HL-60/S4 treated with phorbol 12-myristate 13-acetate at 8.2 ng/mL for 4 days and 3 days (cell line): ENCODE results near the gene FBLN1.

Experiments used
- in situ Hi-C: fragments of 300-500 bp; cut with MboI; formaldehyde crosslinking; loops from 2 replicates; pipeline ENCODE4 v1.15.0; 2022; ENCODE audit warnings: low sequenced_read_pairs

The FBLN1 gene

GRCh38 chr22:45580726-45581381 is 78.2 kb downstream of the FBLN1 start:
- in situ Hi-C loops: loop anchor here (25.0 kb wide), 1 partner anchor 531 kb away; no protein-coding TSS in a partner anchor

DNA sequence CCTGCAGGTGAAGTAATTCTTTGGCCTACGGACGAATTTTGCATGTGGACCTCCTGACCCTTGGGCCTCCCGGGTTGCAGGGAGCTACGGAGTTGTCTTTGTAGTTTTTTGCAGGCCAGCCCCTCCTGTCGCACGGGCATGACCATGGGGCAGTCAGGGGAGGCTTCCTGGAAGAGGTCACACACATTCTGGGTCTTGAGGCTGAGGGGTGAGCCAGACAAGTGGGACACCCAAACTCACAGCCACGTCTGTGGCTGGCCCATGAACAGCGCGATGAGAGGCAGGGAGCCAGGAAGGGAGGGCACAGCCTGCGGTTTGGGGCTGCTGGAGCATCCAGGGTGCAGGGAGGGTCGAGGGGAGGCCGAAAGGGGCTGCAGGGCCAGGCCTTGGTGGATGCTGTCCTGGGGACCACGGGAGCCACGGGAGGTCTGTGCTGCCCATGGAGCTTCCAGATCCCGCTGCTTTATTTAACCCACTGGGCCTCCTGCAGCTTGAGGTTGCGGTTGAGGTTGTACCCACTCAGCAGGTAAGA is 78.9 kb downstream of the FBLN1 start:
- in situ Hi-C loops: loop anchor here (25.0 kb wide), 1 partner anchor 531 kb away; no protein-coding TSS in a partner anchor

GRCh38 chr22:45582236-45582954 is 79.7 kb downstream of the FBLN1 start:
- in situ Hi-C loops: loop anchor here (25.0 kb wide), 1 partner anchor 530 kb away; no protein-coding TSS in a partner anchor

GRCh38 chr22:45582955-45583320 is 80.3 kb downstream of the FBLN1 start:
- in situ Hi-C loops: loop anchor here (25.0 kb wide), 1 partner anchor 529 kb away; no protein-coding TSS in a partner anchor

DNA sequence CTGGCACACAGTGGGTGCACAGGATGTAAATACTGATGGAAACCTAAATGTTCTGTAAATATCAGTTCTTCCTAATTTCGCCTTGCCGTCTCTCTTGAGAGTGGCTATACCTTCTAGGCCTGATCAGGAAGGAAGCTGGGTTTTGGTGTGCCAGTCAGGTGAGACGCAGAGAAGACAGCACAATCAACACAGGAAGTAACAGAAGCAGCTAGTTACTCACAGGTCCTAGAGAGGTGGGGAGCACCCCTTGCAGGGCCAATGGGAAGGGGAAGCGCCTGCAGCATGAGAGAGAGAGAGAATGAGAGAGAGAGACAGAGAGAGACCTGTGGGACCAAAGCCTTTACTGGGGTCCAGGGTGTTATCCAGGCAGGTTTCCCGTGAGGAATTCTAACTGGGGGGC is 80.8 kb downstream of the FBLN1 start:
- in situ Hi-C loops: loop anchor here (25.0 kb wide), 1 partner anchor 529 kb away; no protein-coding TSS in a partner anchor

DNA sequence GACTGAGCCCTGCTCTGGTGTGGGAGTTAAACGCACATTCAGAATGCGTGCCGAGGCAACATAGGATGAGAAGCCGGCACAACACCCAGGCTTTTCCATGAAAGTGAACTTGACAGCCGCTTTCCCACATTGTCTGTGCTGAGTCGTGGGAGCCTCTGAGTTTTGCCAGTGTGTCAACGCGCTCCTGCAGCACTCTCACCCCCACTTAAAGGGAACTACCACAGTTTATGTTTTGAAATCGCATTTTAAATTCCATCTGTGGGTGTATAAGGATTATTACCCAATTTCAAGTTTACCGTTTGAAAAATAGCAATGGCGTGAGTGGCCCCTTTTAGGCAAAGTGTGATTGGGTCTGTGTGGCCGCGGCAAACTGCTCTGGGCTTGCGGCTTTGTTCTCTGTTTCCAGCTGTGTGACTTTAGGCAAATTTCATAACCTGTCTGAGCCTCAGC is 81.5 kb downstream of the FBLN1 start:
- in situ Hi-C loops: loop anchor here (25.0 kb wide), 1 partner anchor 528 kb away; no protein-coding TSS in a partner anchor

- in situ Hi-C loops: loop anchor here (25.0 kb wide), 1 partner anchor 527 kb away; no protein-coding TSS in a partner anchor
These were observed 82.1 kb downstream of the FBLN1 start for GRCh38 chr22:45584621-45585436.

DNA sequence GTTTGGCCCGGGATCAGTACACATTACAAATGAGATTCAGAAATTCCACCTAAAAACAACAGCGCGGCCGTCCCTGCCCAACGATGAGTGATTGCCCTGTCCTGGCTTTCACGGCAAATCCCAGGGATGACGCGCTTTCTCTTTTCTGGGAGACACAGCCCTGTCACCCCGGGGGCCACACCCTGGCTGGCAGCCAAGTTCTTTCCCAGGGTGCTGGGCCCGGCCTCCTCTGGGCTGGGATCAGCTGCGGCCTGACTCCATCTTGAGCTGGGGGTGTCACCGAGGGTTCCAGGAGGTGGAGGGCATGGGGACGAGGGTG is 82.7 kb downstream of the FBLN1 start:
- in situ Hi-C loops: loop anchor here (25.0 kb wide), 1 partner anchor 527 kb away; no protein-coding TSS in a partner anchor

GRCh38 chr22:45585946-45586540 is 83.4 kb downstream of the FBLN1 start:
- in situ Hi-C loops: loop anchor here (25.0 kb wide), 1 partner anchor 526 kb away; no protein-coding TSS in a partner anchor

DNA sequence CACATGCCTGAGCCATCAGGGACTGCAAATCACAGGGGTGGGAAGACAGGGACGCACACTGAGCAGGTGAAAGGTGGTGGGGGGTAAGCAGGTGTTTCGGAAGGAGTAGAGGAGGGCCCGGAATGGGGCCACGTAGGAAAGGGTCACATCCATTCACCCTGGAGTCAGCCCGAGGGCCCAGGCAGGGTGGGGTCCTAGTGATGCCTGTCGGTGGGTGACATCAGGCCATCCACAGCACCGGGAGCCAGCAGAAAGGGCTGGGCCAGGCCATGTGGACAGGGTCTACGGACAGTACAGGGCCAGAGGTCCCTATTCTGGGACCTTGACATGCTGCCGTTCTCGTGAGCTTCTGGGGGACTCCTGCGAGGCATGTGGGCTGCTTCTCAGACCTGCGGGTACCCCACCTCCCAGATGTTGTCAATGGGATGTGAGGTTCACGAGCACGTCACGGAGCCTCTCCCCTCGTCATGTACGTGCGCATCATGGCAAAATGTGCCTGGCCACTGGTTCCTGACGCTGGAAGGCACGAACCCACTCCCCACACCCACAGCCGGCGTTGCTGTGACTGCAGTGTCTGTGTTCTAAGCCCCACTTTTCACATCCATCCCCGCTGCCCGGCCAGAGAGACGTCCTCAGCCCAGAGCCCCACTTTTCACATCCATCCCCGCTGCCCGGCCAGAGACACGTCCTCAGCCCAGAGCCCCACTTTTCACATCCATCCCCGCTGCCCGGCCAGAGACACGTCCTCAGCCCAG is 84.1 kb downstream of the FBLN1 start:
- in situ Hi-C loops: loop anchor here (25.0 kb wide), 1 partner anchor 525 kb away; no protein-coding TSS in a partner anchor

DNA sequence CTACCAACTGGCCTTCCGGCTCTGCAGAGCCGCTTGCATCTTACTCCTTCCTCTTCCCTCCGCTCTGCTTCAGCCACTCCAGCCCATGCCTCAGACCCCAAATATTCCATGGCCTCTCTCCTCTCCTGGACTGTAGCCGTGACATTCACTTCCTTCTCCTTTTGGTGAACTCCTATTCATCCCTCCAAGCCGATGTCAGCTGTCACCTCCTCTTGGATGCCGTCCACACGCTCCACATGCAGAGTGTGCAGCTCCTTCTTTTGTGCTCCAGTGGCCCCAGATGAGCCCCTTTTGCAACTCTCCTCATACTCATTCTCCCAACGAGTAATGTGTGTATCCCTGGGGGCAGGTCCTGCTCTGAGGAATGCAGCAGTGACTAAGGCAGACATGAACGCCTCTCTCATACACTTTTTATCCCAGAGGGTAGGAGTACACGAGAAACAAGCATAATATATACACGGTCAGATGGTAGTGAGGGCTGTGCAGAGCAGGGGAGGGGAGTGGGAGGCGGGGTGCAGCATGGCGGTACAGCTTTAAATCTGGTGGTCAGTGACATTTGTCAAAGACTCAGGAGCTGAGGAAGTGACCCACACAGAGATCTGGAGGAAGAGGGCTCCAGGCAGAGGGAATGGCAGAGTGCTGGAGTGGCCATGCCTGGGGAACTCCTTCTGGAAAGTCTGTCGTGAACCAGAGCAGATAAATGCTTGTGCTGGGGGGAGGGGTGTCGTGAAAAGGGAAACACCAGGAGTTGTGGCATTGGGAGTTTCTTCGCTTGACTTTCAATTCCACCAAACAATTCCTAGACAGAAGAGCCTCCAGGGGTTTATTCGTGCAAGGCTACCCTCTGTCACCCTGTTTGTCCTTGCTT is 85.2 kb downstream of the FBLN1 start:
- in situ Hi-C loops: loop anchor here (25.0 kb wide), 1 partner anchor 524 kb away; no protein-coding TSS in a partner anchor

DNA sequence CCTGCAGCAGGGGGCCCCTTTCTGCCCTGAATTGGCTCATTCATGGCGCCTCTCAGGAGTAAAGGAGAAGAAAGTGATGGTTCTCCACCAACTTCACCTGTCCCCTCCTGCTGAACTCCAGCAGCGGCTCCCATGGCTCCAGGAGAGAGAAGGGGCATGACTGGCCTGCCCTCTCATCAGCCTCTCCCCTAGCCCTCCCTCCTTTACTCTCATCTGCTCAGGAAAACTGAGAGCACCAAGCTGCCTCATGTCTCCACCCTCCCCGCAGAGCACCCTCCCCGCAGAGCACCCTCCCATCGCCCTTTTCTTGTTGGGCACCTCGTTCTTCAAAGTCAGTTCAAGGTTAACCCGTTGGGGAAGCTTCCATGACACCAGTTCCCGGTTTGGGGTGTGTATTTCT is 86.9 kb downstream of the FBLN1 start:
- in situ Hi-C loops: loop anchor here (25.0 kb wide), 1 partner anchor 523 kb away; no protein-coding TSS in a partner anchor

GRCh38 chr22:45590262-45590661 is 87.6 kb downstream of the FBLN1 start:
- in situ Hi-C loops: loop anchor here (25.0 kb wide), 1 partner anchor 522 kb away; no protein-coding TSS in a partner anchor

GRCh38 chr22:45591633-45592213 is 89.0 kb downstream of the FBLN1 start:
- in situ Hi-C loops: loop anchor here (25.0 kb wide), 1 partner anchor 521 kb away; no protein-coding TSS in a partner anchor

DNA sequence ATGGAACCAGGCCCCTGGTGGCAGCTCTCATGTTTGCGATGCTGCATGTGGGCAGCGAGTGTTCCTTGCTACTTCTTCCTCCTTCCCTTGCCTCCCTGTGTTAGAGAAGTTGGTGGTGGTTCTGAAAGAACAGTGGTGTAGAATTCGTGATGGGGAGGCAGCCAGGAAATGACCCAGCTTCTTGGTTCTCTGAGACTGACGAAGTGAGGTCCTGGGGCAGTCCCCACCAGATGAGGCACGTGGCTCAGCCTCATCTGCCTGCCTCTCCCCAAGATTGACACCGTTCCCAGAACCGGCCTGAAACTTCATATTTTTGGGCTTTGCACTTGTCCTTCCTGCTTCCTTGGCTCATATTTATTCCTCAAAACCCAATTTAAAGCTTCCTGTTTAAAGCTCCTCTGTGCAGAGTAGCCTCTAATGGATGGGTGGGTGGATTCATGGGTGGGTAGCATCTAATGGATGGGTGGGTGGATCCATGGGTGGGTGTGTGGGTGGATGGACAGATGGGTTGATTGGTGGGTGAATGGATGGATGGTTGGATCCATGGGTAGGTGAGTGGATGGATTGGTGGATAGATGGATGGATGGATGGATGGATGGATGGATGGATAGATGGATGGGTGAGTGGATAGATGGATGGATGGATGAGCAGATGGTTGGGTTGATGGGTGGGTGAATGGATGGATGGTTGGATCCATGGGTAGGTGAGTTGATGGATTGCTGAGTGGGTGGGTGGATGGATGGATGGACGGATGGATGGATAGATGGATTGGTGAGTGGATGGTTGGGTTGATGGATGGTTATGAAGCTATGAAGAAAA is 91.6 kb downstream of the FBLN1 start:
- in situ Hi-C loops: loop anchor here (25.0 kb wide), 1 partner anchor 518 kb away; no protein-coding TSS in a partner anchor

GRCh38 chr22:45597460-45598192 is 94.9 kb downstream of the FBLN1 start:
- in situ Hi-C loops: loop anchor here (25.0 kb wide), 1 partner anchor 515 kb away; no protein-coding TSS in a partner anchor
